ENCODE data around the gene STARD9. TPM values are rescaled to one million over a fixed set of nuclear protein-coding genes. Genes with fewer than 3 reads are reported as not detected.

Gene STARD9
- polyA plus RNA-seq, 1 of the 3 experiments (the other 2 are of a cell fraction): 2.1 TPM

- Histone ChIP-seq H4K20me1 (ENCODE audit: insufficient read depth) (no peaks in the 10 kb centered on the region), H3K4me1 (ENCODE audit: control insufficient read depth in 1 of 2, insufficient read depth in 2 of 2, low read depth in 1 of 2, low read length in 1 of 2) (peaks cover 0 to 21% of the 10 kb centered on the region in 2 experiments; a peak in 2 of 4 replicates), H3K9ac (peak overlapping the region; percentile 91), H3F3A (replicated peaks; ENCODE audit: insufficient read depth) (peaks cover 5% of the 10 kb centered on the region), H3K4me2 (peak overlapping the region; percentile 97), H3K27ac (ENCODE audit: low read depth in 2 of 2, low read length in 1 of 2) (no peak overlapping the region; a peak in 1 of 4 replicates), H3K27me3 (ENCODE audit: insufficient read depth) (no peaks in the 10 kb centered on the region), H3K79me2 (ENCODE audit: insufficient read depth) (peaks cover 27% of the 10 kb centered on the region), H3K36me3 (replicated peaks in 1 of 2; ENCODE audit: control insufficient read depth in 1 of 2, insufficient read depth in 2 of 2, low read length in 1 of 2) (peaks cover 21 to 34% of the 10 kb centered on the region in 2 experiments), H3K9me2 (no peaks in the 10 kb centered on the region), H3K9me3 (no peaks in the 10 kb centered on the region), H3K4me3 (ENCODE audit: low read depth in 2 of 2, low read length in 1 of 2) (peak overlapping the region; percentile 88 to 89), H2AFZ (ENCODE audit: low read depth) (no peak overlapping the region)
- DNase-seq: no peak
- ChIA-PET POLR2A (no interaction called here), CTCF (interaction anchor here (1.2 to 3.1 kb wide), 3 partner anchors 13 to 192 kb away, joined by 3 to 17 read pairs (median 9); no protein-coding TSS in a partner anchor)
- WGBS (ENCODE audit: low lambda C conversion rate): 80% methylated on average over 14 of the region's 19 CpGs
- no peak for TF ChIP-seq MXI1 (IDR thresholded peaks at IDR 0.05; ENCODE audit: low read depth, low read length)
- TF ChIP-seq GABPA (IDR thresholded peaks at IDR 0.05; ENCODE audit: low read depth): no peak
- TF ChIP-seq FOXJ3 (CRISPR knock-in tag; IDR thresholded peaks at IDR 0.05): no peak
- no peak for TF ChIP-seq RAD21 (IDR thresholded peaks at IDR 0.05; ENCODE audit: low read length)
- TF ChIP-seq PBX3 (IDR thresholded peaks at IDR 0.05): no peak
- no peak for TF ChIP-seq SMC3 (IDR thresholded peaks at IDR 0.05; ENCODE audit: low read depth, low read length)
- no peak for TF ChIP-seq EZH2phosphoT487 (IDR thresholded peaks at IDR 0.05; ENCODE audit: borderline replicate concordance, low read depth)
- TF ChIP-seq FOSL2 (IDR thresholded peaks at IDR 0.05; ENCODE audit: borderline replicate concordance, low read depth): no peak
These were observed 160.2 kb downstream of the STARD9 start for GRCh38 chr15:42735382-42736165.

DNA sequence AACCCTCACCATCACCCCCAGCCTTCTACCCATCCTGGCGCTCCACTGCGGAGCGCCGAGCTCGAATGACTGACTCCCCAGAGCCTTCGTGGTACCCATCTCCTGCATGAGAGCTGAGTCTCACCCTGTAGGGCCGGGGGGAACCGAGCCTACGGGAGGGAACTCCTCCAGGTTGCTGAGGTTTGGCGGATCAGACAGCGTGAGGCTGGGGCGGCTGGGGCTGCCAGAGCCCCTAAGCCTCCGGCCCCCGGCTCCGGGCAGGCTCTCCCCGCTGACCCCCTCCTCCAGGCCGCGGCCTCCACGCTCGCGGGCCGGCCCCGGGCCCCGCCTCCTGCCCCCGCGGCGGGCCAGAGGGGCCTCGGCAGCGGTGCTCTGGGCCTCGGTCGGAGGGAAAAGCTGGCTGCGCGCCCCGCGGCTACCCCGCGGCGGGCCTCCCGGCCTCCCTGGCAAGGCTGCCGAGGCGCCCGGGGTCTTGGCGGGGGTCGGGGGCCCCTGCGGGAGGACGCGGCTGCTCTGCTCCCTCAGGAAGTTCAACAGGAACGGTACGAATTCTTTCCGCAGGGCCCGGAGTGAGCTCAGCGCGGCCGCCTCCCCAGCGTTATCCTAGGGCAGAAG is 160.9 kb downstream of the STARD9 start:
- ChIA-PET CTCF (interaction anchor here (0.9 to 3.1 kb wide), 4 partner anchors 13 to 191 kb away, joined by 3 to 17 read pairs (median 6); no protein-coding TSS in a partner anchor), POLR2A (no interaction called here)
- H3K9me3 ChIP-seq: no peaks in the 10 kb centered on the region
- H3F3A ChIP-seq (replicated peaks; ENCODE audit: insufficient read depth): peaks cover 5% of the 10 kb centered on the region
- peaks cover 26 to 27% of the 10 kb centered on the region in 2 experiments for H3K36me3 ChIP-seq (replicated peaks in 1 of 2; ENCODE audit: control insufficient read depth in 1 of 2, insufficient read depth in 2 of 2, low read length in 1 of 2)
- peaks cover 27% of the 10 kb centered on the region for H3K79me2 ChIP-seq (ENCODE audit: insufficient read depth)
- peak; percentile 81 for DNase-seq
- H3K4me1 ChIP-seq (ENCODE audit: control insufficient read depth in 1 of 2, insufficient read depth in 2 of 2, low read depth in 1 of 2, low read length in 1 of 2): peaks cover 0 to 26% of the 10 kb centered on the region in 2 experiments; a peak in 2 of 4 replicates
- TF ChIP-seq POLR2AphosphoS5 (IDR thresholded peaks at IDR 0.05; ENCODE audit: low read depth, low read length) (no peak), GATA2 (CRISPR knock-in tag; IDR thresholded peaks at IDR 0.05) (no peak), MAX (IDR thresholded peaks at IDR 0.05; ENCODE audit: low read depth) (no peak), USF1 (IDR thresholded peaks at IDR 0.05; ENCODE audit: borderline replicate concordance, low read depth) (no peak), MXI1 (IDR thresholded peaks at IDR 0.05; ENCODE audit: low read depth, low read length) (peak; percentile 7; the same call in 1 of the 2 replicates), SMC3 (IDR thresholded peaks at IDR 0.05; ENCODE audit: low read depth, low read length) (0 out of 2 replicates have a peak, but pooled peaks have one; percentile 1)
- peak overlapping the region; percentile 83; the same call in 1 of the 2 replicates for H2AFZ ChIP-seq (ENCODE audit: low read depth)
- peak overlapping the region; percentile 91 for H3K9ac ChIP-seq
- H3K4me2 ChIP-seq: peak overlapping the region; percentile 97
- 14% methylated on average over 6 of the region's 55 CpGs for WGBS (ENCODE audit: low lambda C conversion rate)
- no peaks in the 10 kb centered on the region for H3K27me3 ChIP-seq (ENCODE audit: insufficient read depth)
- H4K20me1 ChIP-seq (ENCODE audit: insufficient read depth): no peaks in the 10 kb centered on the region
- no peaks in the 10 kb centered on the region for H3K9me2 ChIP-seq
- H3K27ac ChIP-seq (ENCODE audit: low read depth in 2 of 2, low read length in 1 of 2): peak overlapping the region; percentile 78 to 82
- peak overlapping the region; percentile 88 to 89 for H3K4me3 ChIP-seq (ENCODE audit: low read depth in 2 of 2, low read length in 1 of 2)
